Measurements from ENCODE around the gene WASHC3. TPM values are rescaled to one million over a fixed set of nuclear protein-coding genes. Genes with fewer than 3 reads are reported as not detected.

WASHC3 gene
- total RNA-seq, 1 donor: 38.8 TPM

DNA sequence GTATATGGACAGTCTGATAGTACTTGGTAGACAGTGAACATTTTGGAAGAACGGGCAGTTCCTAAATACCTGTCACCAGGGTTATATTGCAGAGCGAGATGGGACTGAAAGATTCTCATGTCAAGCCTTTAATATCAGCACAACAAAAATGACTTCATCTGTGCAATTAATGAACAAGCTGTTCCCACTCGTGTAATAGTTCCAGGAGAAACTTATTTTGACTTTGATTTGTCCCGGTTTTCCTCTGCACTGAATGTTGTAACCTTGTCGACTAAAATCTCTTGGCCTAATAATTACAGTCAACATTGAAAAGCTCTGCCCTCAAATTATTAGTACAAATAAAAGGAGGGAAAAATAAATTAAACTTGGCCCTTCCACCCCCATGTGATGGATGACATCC lies 79.5 kb downstream of the WASHC3 start:
- DNase-seq (ENCODE audit: low read depth in 2 of 3, low spot score in 2 of 3): no peak

DNA sequence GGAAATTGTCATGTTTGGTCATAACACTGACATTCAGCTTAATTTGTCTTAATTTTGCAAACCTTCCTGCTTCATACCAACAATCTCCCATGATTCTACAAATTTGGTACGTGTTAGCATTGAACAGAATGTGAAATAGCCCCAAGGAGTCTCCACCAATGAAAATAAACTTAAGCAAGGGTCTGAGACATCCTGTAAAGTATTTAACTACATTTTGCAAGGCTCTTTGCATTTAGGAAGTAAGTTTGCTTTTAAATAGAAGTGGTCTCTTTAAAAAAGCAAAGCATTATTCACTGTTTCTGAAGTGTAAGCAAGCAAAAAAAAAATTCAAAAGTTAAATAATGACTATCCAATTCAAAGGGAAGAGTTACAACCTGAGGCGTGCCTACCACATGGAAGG lies 79.9 kb downstream of the WASHC3 start:
- no peak for DNase-seq (ENCODE audit: low read depth in 2 of 3, low spot score in 2 of 3)

- DNase-seq (ENCODE audit: low read depth in 2 of 3, low spot score in 2 of 3): no peak
Measured at GRCh38 chr12:101968770-101969169, 93.0 kb downstream of the WASHC3 start.

DNA sequence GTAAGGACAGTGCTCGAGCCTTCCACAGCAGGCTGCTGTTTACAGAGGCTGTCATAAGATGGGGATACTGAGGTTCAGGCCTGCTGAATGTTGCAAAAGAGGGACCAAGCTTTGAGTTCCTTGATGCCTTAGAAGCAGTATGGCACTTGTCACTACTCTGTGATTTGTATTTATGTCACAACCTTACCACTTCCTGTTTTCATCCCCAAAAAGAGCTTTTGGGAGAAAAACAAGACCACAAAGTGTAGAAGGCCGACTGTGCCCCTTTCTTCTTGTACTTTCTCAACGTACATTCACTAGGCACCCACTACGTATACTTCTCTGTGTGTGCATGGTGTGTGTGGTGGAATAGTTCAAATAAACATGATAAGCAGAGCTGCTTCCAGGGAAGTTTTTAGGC lies 94.3 kb downstream of the WASHC3 start:
- peak in 2 of 3 donors; percentile 22 to 69 for DNase-seq (ENCODE audit: low read depth in 2 of 3, low spot score in 2 of 3)

DNA sequence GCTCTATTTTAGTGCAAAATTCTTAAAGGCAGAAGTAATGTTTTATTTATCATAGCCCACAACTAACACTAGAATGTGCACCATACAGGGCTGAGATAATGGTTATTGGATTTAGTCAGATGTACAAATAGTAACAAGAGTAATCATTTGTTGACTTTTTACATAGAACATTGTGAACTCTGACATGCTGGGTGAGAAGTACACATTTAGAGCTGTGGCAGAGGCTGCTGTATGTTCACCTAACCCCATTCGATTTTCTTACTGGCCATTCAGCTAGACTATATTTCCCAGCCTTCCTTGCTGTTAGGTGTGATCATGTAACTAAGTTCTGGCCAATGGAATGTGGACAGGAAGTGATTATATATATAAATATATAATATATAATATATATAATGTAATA lies 95.3 kb downstream of the WASHC3 start:
- DNase-seq (ENCODE audit: low read depth in 2 of 3, low spot score in 2 of 3): no peak

GRCh38 chr12:101963697-101964096 lies 98.1 kb downstream of the WASHC3 start:
- DNase-seq (ENCODE audit: low read depth in 2 of 3, low spot score in 2 of 3): peak in 1 of 3 donors; percentile 4

Other genes starting within 250 kb of the WASHC3 start
- 40.4 TPM for gene GNPTAB, start 231.0 kb downstream of the WASHC3 start, total RNA-seq
- gene DRAM1, start 184.4 kb downstream of the WASHC3 start, total RNA-seq: 22.4 TPM
- 15.1 TPM for gene NUP37, start 58.1 kb upstream of the WASHC3 start, total RNA-seq
- 2.4 TPM for gene PARPBP, start 58.2 kb upstream of the WASHC3 start, total RNA-seq
- not detected for gene PMCH, start 135.8 kb upstream of the WASHC3 start, total RNA-seq